G401.6 (cell line): Measurements from ENCODE around the gene STAC2.

Experiments used
- FAIRE-seq: peaks from 2 replicates; lab custom pipeline; 2012; peaks lifted over from hg19 to GRCh38; lab: Jason Lieb, UNC

The STAC2 gene

GRCh38 chr17:39231591-39232551, 6.1 kb upstream of the STAC2 start:
- no peak for FAIRE-seq

DNA sequence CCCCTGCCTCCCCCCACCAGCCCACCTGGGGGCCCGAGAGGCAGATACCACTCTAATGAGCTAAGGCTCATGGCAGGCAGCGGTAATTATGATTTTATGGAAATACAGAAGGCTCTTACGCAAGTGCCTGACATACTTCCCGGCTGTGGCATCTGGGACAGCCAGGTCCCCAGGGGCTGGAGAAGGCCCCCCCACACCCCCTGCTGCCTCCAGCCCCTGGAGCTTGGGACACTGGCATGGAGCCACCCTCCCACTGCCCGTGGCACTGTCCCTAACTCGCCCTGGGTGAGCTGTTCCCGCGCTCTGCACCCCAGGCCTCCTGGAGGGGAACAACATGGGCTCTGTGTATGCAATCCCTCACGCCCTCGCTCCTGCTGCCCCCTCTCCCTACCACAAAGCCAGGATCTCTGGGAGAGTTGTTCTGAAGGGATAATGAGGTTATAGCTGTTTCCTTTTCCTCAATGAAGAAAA, 5.4 kb upstream of the STAC2 start:
- FAIRE-seq, result no peak

DNA sequence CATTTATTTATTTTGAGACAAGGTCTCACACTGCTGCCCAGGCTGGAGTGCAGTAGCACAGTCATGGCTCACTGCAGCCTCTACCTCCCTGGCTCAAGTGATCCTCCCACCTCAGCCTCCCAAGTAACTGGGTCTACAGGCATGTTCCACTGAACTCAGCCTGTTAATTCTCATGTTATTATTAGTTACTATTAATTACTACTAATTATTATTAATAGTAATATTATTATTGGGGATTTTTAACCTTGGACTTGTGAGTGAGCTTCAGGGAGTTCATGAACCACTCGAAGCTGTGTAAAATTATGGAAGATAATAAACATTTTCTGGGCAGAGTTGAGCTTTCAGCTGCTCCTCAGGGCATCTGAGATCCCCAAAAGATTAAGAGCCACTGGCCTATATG, 4.6 kb upstream of the STAC2 start:
- no peak for FAIRE-seq

- FAIRE-seq, result no peak
Measured at GRCh38 chr17:39229274-39229913, 3.6 kb upstream of the STAC2 start.

DNA sequence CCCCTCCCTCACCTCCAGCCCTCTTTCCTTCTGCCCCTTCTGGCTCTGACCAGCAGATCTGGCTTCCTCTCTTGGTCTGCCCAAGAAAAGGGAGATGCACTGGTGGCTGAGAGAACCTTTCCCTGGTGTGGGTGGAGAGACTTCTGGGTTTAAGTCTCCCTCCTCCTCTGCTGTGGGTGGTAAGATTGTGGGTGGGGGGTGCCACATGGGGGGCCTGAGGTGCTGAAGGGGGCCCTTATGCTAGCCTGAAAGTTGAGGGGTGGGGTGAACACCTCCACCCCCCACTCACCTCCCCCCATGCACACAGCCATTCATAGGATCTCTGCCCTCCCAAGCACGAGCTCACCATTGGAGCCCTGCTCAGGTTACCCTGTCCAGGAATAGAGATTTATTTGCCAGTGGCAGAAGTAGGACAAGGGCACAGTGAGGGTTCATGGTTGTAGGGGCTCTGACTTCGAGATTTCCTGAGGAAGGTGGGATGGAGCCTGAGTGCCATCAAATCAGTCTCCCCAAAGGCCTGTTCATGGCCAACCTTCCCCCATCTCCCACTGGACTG, 1.7 kb upstream of the STAC2 start:
- no peak for FAIRE-seq

GRCh38 chr17:39225959-39226683, 376 bp upstream of the STAC2 start:
- FAIRE-seq, result no peak

- no peak for FAIRE-seq
Measured at GRCh38 chr17:39224778-39225307, 902 bp downstream of the STAC2 start.

GRCh38 chr17:39223907-39224777, 1.6 kb downstream of the STAC2 start:
- FAIRE-seq, result no peak

DNA sequence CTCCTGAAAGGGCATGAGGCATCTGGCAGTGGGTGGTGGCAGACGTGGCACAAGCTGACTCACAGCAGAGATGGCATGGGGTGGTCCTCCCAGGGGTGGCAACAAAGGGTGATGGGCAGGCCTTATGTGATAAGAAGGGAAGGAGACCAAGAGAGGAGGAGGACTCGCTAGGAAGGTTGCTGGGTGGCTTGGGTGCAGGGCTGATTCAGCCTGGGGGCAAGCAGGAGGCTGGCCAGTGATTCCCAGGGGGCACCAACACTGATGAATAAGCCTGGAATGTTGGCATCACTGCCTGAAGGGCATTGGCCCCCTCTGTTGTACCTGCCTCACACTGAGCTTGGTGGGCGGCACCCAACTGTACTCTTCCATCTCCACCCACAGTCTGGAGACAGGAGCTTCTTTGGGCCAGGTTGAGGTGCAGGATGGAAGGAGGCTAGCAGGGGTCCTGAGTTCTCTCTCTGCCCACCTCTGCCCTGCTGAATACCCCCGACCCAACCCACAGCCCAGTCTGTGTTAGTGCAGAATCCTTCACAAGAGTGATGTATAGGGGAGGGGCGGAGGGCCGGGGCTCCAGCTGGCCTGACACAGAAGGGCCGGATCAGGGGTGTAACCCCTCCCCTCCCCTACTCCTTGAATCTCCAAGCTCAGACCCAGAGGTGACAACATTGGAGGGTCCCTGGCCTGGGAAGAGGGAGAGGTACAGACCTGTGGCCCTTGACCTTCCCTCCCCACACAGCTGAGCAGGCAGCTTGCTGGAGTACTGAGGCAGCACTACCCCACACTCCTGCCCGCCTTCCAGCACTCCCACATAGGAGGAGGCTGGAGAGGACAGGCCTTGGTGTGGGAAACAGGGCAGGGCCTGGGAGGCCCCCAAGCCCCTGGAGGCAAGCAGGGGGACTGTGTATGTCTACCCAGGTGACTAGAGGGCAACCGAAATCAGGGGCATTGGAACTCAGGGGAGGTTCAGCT, 2.6 kb downstream of the STAC2 start:
- no peak for FAIRE-seq

GRCh38 chr17:39222151-39222550, 3.6 kb downstream of the STAC2 start:
- no peak for FAIRE-seq

DNA sequence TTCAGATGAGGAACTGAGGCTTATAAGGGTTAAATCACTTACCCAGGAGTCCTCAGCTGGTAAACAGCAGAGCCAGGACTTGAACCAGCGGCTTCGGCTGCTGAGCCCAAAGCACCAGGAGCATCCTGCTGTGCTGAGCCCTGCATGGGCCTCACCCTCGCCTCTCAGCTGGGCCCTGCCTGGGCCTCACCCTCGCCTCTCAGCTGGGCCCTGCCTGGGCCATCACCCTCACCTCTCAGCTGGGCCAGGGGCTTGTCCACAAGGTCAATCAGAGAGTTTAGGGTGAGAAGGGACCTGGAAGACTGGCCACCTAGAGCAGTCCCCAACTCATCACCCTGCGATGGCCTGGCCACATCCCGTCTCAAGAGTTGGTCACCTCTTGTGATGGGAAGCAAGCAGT, 4.2 kb downstream of the STAC2 start:
- no peak for FAIRE-seq

DNA sequence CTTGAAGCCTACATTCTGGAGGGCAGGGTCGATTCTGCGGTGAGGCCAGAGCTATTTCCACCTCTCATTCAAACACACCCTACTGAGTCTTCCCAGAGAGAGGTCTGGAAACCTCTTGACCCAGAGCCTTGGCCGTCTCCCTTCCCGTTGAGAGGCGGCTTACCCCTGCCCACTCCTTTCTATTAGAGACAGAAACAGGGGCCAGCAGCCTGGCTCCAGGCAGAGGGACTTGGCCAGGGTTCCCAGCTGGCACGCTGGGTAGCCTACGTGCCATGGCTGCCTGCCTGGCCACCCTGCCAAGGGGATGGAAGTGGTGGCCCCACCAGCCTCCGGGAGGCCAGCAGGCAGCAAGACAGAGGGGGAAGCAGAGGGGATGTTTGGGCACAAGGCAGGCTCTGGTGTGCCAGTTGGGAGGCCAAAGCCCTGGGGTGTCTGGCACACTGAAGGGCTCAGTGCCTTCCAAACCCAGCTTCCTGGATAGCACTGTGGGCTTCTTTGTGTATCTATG, 6.0 kb downstream of the STAC2 start:
- no peak for FAIRE-seq

DNA sequence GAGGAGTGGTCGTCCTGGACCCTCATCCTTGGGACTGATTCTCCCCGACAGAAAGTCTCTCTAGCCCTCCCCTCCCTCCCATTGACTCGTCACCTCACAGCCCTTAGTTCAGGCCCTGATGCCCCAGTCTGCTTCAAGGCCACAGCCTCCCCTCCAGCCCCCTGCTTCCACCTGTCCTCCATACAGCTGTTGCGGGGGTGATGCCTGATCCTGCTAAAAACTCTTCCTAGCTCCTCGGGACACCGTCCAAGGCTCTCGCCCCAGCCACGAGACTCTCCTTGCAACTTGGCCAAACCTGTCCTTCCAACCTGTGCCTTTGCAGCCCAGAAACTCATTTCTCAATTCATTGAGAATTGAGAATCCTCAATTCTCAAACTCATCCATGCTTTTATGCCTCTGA, 6.8 kb downstream of the STAC2 start:
- FAIRE-seq, result no peak

GRCh38 chr17:39217734-39218369, 7.9 kb downstream of the STAC2 start:
- no peak for FAIRE-seq

DNA sequence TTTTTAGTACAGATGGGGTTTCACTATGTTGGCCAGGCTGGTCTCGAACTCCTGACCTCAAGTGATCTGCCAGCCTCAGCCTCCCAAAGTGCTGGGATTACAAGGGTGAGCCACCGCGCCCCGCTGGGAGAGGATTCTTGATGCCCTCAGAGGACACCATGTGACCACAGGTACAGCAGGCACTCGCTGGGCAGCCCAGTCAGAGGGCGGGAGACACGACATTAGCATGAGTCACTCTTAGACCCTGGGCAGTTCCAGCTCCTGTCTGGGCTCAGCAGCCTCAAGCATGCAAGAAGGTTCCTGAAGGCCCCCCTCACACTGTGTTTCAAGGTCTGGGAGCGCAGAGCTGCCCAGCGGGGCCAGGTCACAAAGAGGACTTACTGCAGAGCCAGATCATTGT, 11.9 kb downstream of the STAC2 start:
- no peak for FAIRE-seq

DNA sequence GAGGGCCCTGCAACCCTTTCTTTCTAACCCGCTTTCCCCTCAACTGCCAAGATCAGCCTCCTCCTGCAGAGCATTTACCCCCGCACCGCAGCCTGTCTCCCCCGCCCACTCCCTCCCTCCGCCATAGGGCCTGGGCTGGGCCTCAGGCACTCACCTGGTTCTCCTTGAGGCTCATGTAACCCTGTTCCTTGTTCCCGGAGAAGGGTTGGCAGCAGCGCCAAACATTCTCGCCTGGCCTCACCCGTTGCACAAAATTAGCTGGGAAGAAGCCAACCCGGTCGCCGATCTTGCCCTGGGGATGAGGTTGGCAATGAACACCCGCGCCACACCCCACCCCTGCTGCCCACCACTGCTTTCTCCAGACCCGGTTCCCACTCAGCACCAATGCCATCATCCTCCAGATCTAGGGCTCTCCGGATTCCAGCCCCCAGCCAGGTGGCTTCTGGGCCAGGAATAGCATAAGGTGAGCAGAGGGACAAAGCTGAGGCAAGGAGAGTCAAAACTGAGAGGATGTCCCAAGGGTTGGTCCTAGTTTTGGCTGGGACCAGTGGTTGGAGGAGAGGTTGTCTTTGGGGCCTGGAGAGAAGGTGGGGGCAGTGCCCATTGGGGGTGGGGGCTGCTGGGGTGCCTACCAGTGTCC, 12.8 kb downstream of the STAC2 start:
- no peak for FAIRE-seq

DNA sequence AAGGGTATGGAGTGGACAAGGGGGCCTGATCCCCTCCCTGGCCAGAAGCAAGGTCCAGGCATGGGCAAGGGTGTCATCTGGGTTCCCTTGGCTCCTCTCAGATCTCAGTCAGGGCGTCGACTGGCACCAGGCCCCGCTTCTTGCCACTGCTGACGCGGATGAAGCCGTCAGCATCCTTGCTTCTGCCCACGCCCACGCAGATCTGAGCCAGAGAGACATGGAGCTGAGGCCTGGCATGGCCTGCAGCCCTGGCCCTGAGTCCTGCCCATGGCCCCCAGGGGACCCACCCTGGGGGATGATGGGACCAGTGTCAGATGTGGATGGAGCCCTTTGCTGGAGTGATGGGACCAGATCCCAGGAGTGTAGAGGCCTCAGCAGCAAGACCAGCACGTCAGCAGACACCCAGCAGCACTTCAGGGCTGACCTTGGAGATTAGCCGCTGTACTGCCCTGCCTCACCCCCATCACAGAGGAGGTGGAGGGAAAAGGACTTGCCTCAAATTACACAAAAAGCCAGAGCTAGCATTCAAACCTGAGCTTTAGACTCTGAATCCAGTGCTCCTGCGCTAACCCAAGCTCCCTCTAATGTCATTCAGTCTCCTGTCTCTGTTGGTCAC, 13.4 kb downstream of the STAC2 start:
- no peak for FAIRE-seq

- no peak for FAIRE-seq
Measured at GRCh38 chr17:39210093-39210434, 15.7 kb downstream of the STAC2 start.
